Chondrocyte (in vitro differentiated cells): ENCODE results near the gene ANKHD1. TPM values are rescaled to one million over a fixed set of nuclear protein-coding genes. Genes with fewer than 3 reads are reported as not detected.

Experiments used
- DNase-seq: peaks from one replicate; pipeline ENCODE4 v3.0.0; 2021; ENCODE audit warnings: mixed read lengths, low spot score
- H3K27ac Mint-ChIP-seq: one replicate; pipeline ENCODE4 v1.8.0; 2021; ENCODE audit warnings: mild to moderate bottlenecking, moderate library complexity, mixed read lengths; ENCODE audit not compliant: unreplicated experiment
- H3K27me3 Mint-ChIP-seq: 2 replicates; pipeline ENCODE4 v1.8.0; 2021; ENCODE audit warnings: low read depth, mixed read lengths
- H3K36me3 Mint-ChIP-seq: 2 replicates; pipeline ENCODE4 v1.8.0; 2021; ENCODE audit warnings: low read depth, mixed read lengths
- H3K4me1 Mint-ChIP-seq: 2 replicates; pipeline ENCODE4 v1.8.0; 2021; ENCODE audit warnings: low read depth, mild to moderate bottlenecking, mixed read lengths
- H3K4me3 Mint-ChIP-seq: one replicate; pipeline ENCODE4 v1.8.0; 2021; ENCODE audit warnings: mild to moderate bottlenecking, moderate library complexity, mixed read lengths; ENCODE audit not compliant: unreplicated experiment
- H3K9me3 Mint-ChIP-seq: 2 replicates; pipeline ENCODE4 v1.8.0; 2021; ENCODE audit warnings: low read depth, mixed read lengths
- CTCF ChIP-seq: fragments of 200-600 bp; sonication (generic); IDR thresholded peaks from 2 replicates; pipeline ENCODE4 v1.5.0; 2021; ENCODE audit warnings: antibody characterized with exemption, mild to moderate bottlenecking, moderate library complexity
- total RNA-seq: library from RNA; stranded (reverse); gene quantifications from 3 replicates; pipeline ENCODE4 v1.2.1, GENCODE V29; 2021

ANKHD1 gene
- total RNA-seq, 1 donor from 2014 or later, result 61.4 TPM

GRCh38 chr5:140381972-140382371 lies 19.7 kb upstream of the ANKHD1 start:
- no peak for TF ChIP-seq CTCF
- H3K27ac Mint-ChIP-seq, result no peak overlapping the region
- H3K4me1 Mint-ChIP-seq, result no peaks in the 10 kb centered on the region
- H3K4me3 Mint-ChIP-seq, result no peak overlapping the region
- no peaks in the 10 kb centered on the region for H3K27me3 Mint-ChIP-seq
- no peaks in the 10 kb centered on the region for H3K36me3 Mint-ChIP-seq
- no peak for DNase-seq
- H3K9me3 Mint-ChIP-seq, result no peaks in the 10 kb centered on the region

DNA sequence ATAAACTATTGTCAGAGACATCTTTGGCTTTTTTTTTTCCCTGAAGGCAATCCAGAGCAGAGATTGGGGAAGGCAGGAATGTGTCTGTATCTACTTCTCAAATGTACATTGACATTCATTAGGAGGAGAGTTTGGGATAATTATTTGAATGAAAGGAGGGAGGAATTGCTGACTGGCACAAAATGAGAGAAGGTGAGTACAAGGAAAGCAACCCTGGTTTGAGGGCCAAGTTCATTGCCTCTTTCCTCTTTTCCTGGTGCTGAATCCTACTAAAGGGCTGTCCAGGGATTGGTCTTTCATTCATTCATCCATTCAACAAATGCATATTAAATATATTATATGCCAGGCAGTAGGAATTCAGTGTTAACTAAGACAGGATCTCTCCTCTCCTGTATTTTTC lies 18.8 kb upstream of the ANKHD1 start:
- Mint-ChIP-seq H3K36me3 (no peaks in the 10 kb centered on the region), H3K4me1 (no peaks in the 10 kb centered on the region)
- no peak for TF ChIP-seq CTCF

GRCh38 chr5:140383300-140383699 lies 18.3 kb upstream of the ANKHD1 start:
- Mint-ChIP-seq H3K9me3 (no peaks in the 10 kb centered on the region), H3K4me3 (no peak overlapping the region), H3K27ac (no peak overlapping the region), H3K27me3 (no peaks in the 10 kb centered on the region), H3K36me3 (no peaks in the 10 kb centered on the region), H3K4me1 (no peaks in the 10 kb centered on the region)
- no peak for DNase-seq
- TF ChIP-seq CTCF, result no peak

More for the DNA sequence above, 18.8 kb upstream of the ANKHD1 start:
- no peak overlapping the region for H3K27ac Mint-ChIP-seq
- H3K9me3 Mint-ChIP-seq, result no peaks in the 10 kb centered on the region
- no peak for DNase-seq
- H3K27me3 Mint-ChIP-seq, result no peaks in the 10 kb centered on the region
- no peak overlapping the region for H3K4me3 Mint-ChIP-seq

DNA sequence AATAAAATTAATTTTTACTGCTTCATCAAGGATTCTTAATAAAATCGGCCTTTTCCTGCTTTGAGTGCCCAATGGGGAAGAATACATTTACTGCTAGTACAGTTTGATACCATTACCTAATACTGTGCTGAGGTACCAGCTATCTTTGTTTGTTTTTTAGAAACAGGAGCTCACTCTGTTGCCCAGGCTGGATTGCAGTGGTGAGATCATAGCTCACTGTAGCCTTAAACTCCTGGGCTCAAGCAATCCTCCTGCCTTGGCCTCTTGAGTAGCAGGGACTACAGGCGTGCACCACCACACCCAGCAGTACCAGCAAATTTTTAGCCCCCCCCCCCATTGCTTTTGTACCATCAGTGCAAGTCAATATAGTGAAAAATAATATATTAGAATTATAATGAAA lies 13.6 kb upstream of the ANKHD1 start:
- H3K36me3 Mint-ChIP-seq, result no peaks in the 10 kb centered on the region
- no peak for TF ChIP-seq CTCF

GRCh38 chr5:140391312-140391711 lies 10.3 kb upstream of the ANKHD1 start:
- no peaks in the 10 kb centered on the region for H3K9me3 Mint-ChIP-seq
- H3K4me1 Mint-ChIP-seq, result no peaks in the 10 kb centered on the region
- H3K36me3 Mint-ChIP-seq, result no peaks in the 10 kb centered on the region
- DNase-seq, result no peak
- no peaks in the 10 kb centered on the region for H3K27me3 Mint-ChIP-seq
- H3K27ac Mint-ChIP-seq, result no peak overlapping the region
- no peak overlapping the region for H3K4me3 Mint-ChIP-seq
- TF ChIP-seq CTCF, result no peak

More for the DNA sequence above, 13.6 kb upstream of the ANKHD1 start:
- Mint-ChIP-seq H3K4me3 (no peak overlapping the region), H3K27me3 (no peaks in the 10 kb centered on the region), H3K4me1 (no peaks in the 10 kb centered on the region), H3K27ac (no peak overlapping the region), H3K9me3 (no peaks in the 10 kb centered on the region)
- DNase-seq, result no peak
